OCI-M1 (cell line): ENCODE data around the gene POMGNT2.
"Not testable (repeated sequence)": the region's sequence is repeated elsewhere in the genome, so short reads cannot be mapped to it uniquely, and the experiment has no call there.

Experiments used
- DNase-seq: peaks from one replicate; lab custom pipeline; 2025; lab: John Stamatoyannopoulos, UW

POMGNT2 gene

GRCh38 chr3:43075904-43076661 is 29.8 kb downstream of the POMGNT2 start:
- no peak for DNase-seq

- no peak for DNase-seq
Observed at GRCh38 chr3:43074901-43075689, 30.8 kb downstream of the POMGNT2 start.

- DNase-seq, result no peak
Observed at GRCh38 chr3:43074482-43074881, 31.4 kb downstream of the POMGNT2 start.

- DNase-seq, result no peak
Observed at GRCh38 chr3:43073836-43074220, 32.1 kb downstream of the POMGNT2 start.

GRCh38 chr3:43073116-43073835 is 32.6 kb downstream of the POMGNT2 start:
- DNase-seq, result no peak

GRCh38 chr3:43072361-43072760 is 33.5 kb downstream of the POMGNT2 start:
- DNase-seq, result no peak

- DNase-seq, result peak; percentile 47
Observed at GRCh38 chr3:43071313-43071893, 34.5 kb downstream of the POMGNT2 start.

- DNase-seq, result not testable (repeated sequence)
Observed at GRCh38 chr3:43070670-43071069, 35.2 kb downstream of the POMGNT2 start.

- no peak for DNase-seq
Observed at GRCh38 chr3:43063114-43063513, 42.8 kb downstream of the POMGNT2 start.

GRCh38 chr3:43062564-43063040 is 43.3 kb downstream of the POMGNT2 start:
- peak; percentile 91 for DNase-seq

- DNase-seq, result no peak
Observed at GRCh38 chr3:43062040-43062563, 43.8 kb downstream of the POMGNT2 start.

GRCh38 chr3:43061101-43061895 is 44.6 kb downstream of the POMGNT2 start:
- DNase-seq, result no peak

- DNase-seq, result no peak
Observed at GRCh38 chr3:43059456-43059855, 46.4 kb downstream of the POMGNT2 start.

- DNase-seq, result no peak
Observed at GRCh38 chr3:43055806-43056770, 49.8 kb downstream of the POMGNT2 start.

- no peak for DNase-seq
Observed at GRCh38 chr3:43055393-43055792, 50.5 kb downstream of the POMGNT2 start.

- DNase-seq, result no peak
Observed at GRCh38 chr3:43054754-43055153, 51.1 kb downstream of the POMGNT2 start.

GRCh38 chr3:43053291-43053690 is 52.6 kb downstream of the POMGNT2 start:
- no peak for DNase-seq

- DNase-seq, result no peak
Observed at GRCh38 chr3:43048470-43048869, 57.4 kb downstream of the POMGNT2 start.

GRCh38 chr3:43046583-43046982 is 59.3 kb downstream of the POMGNT2 start:
- no peak for DNase-seq

- not testable (repeated sequence) for DNase-seq
Observed at GRCh38 chr3:43045079-43045478, 60.8 kb downstream of the POMGNT2 start.
